Measurements from ENCODE around the gene HIPK4. TPM values are rescaled to one million over a fixed set of nuclear protein-coding genes. Genes with fewer than 3 reads are reported as not detected.

The HIPK4 gene
- total and polyA plus RNA-seq, 2 of the 8 experiments (the other 6 are each of a cell fraction or from before 2014, with no cell fraction given): 0.15 to 0.57 TPM

GRCh38 chr19:40411125-40411842 lies 21.3 kb upstream of the HIPK4 start (continued):
- TF ChIP-seq E2F6 (IDR thresholded peaks at IDR 0.05) (no peak), RBBP5 (IDR thresholded peaks at IDR 0.05; ENCODE audit: borderline replicate concordance, low read depth, low read length) (no peak), TEAD4 (IDR thresholded peaks at IDR 0.05; ENCODE audit: low read depth, low read length) (no peak), EP300 (IDR thresholded peaks at IDR 0.05; ENCODE audit: borderline replicate concordance in 1 of 2, low read depth in 2 of 2, low read length in 2 of 2) (no peak), TAF1 (IDR thresholded peaks at IDR 0.05; ENCODE audit: low read depth, low read length) (no peak), NRF1 (IDR thresholded peaks at IDR 0.05; ENCODE audit: low read depth, low read length) (no peak), POU5F1 (IDR thresholded peaks at IDR 0.05; ENCODE audit: low read depth, low read length) (no peak), KDM5A (IDR thresholded peaks at IDR 0.05; ENCODE audit: low read length) (no peak), TBP (IDR thresholded peaks at IDR 0.05; ENCODE audit: low read depth, low read length) (no peak), SRF (IDR thresholded peaks at IDR 0.05; ENCODE audit: low read depth, low read length) (no peak), CHD2 (IDR thresholded peaks at IDR 0.05; ENCODE audit: low read length) (no peak), PHF8 (conservative IDR thresholded peaks at IDR 0.05; ENCODE audit: low read depth, low read length) (no peak), CBX5 (IDR thresholded peaks at IDR 0.05; ENCODE audit: low read depth, low read length) (no peak)

Data from H1 (cell line).